ENCODE results near the gene STAU1. TPM values are rescaled to one million over a fixed set of nuclear protein-coding genes. Genes with fewer than 3 reads are reported as not detected.

The STAU1 gene
- total and polyA plus RNA-seq, 2 of the 13 experiments (the other 11 are each of a cell fraction or from before 2014, with no cell fraction given): 119 to 133 TPM

DNA sequence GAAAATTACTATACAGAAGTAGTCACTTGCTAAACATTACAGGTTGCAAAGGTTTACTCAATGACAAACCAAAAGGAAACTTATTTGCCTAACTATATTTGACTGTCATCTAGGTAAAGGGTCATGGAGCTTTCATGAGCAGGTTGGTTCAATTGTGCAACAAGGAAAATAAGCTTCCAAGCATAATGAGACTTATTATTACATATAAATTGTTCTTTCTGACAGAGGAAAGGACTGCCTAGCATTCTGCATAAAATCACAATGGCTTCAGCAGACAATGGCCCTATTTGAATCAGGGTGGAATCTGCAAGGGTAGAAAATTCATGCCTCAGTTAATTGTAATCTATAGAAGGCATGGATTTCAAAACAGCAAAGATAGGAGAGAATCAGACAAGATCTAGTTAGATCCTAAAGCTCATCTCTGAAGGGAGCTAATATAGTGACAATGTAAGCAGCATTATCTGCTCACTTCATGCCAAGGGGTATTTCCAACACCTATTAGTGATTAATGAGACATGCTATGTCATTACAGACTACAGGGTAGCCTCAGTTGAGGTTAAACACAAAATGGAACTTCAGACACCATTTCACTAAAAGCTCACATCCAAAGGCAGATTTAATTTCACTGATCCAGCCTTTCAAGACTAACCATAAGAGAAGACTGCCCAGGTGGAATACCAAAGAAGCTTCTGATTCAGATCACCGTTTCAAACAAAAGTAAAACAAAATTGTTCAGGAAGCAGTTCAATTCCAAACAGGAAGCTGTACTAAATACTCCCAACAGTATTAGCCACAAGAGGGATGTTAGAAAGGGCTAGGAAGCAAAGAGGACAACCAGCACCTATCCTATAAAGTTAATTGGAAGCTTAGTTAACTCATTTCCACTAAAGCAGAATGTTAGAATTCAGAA, 8.5 kb downstream of the STAU1 start (continued):
- TF ChIP-seq, protein P1, sequence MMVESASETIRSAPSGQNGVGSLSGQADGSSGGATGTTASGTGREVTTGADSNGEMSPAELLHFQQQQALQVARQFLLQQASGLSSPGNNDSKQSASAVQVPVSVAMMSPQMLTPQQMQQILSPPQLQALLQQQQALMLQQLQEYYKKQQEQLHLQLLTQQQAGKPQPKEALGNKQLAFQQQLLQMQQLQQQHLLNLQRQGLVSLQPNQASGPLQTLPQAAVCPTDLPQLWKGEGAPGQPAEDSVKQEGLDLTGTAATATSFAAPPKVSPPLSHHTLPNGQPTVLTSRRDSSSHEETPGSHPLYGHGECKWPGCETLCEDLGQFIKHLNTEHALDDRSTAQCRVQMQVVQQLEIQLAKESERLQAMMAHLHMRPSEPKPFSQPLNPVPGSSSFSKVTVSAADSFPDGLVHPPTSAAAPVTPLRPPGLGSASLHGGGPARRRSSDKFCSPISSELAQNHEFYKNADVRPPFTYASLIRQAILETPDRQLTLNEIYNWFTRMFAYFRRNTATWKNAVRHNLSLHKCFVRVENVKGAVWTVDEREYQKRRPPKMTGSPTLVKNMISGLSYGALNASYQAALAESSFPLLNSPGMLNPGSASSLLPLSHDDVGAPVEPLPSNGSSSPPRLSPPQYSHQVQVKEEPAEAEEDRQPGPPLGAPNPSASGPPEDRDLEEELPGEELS (CRISPR knock-in tag; IDR thresholded peaks at IDR 0.05): peak; percentile 44; the same call in 1 of the 2 replicates
- TF ChIP-seq, protein P2, sequence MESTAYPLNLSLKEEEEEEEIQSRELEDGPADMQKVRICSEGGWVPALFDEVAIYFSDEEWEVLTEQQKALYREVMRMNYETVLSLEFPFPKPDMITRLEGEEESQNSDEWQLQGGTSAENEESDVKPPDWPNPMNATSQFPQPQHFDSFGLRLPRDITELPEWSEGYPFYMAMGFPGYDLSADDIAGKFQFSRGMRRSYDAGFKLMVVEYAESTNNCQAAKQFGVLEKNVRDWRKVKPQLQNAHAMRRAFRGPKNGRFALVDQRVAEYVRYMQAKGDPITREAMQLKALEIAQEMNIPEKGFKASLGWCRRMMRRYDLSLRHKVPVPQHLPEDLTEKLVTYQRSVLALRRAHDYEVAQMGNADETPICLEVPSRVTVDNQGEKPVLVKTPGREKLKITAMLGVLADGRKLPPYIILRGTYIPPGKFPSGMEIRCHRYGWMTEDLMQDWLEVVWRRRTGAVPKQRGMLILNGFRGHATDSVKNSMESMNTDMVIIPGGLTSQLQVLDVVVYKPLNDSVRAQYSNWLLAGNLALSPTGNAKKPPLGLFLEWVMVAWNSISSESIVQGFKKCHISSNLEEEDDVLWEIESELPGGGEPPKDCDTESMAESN (CRISPR knock-in tag; conservative IDR thresholded peaks at IDR 0.05): 0 out of 2 replicates have a peak, but pooled peaks have one; percentile 16
- TF ChIP-seq MZF1 (CRISPR knock-in tag; IDR thresholded peaks at IDR 0.05; ENCODE audit: borderline replicate concordance) (no peak), CREM (IDR thresholded peaks at IDR 0.05) (peak; percentile 59), CREM (CRISPR knock-in tag; IDR thresholded peaks at IDR 0.05) (no peak), ELF3 (CRISPR knock-in tag; IDR thresholded peaks at IDR 0.05) (peak; percentile 91), ZNF775 (CRISPR knock-in tag; IDR thresholded peaks at IDR 0.05; ENCODE audit: borderline replicate concordance) (0 out of 2 replicates have a peak, but pooled peaks have one; percentile 74), CC2D1A (CRISPR knock-in tag; IDR thresholded peaks at IDR 0.05) (0 out of 2 replicates have a peak, but pooled peaks have one; percentile 21), ZNF761 (CRISPR knock-in tag; conservative IDR thresholded peaks at IDR 0.05) (0 out of 2 replicates have a peak, but pooled peaks have one; percentile 72), KDM3A (CRISPR knock-in tag; IDR thresholded peaks at IDR 0.05; ENCODE audit: low read depth) (0 out of 2 replicates have a peak, but pooled peaks have one; percentile 15), NR2F6 (IDR thresholded peaks at IDR 0.05) (peak; percentile 42; the same call in 1 of the 2 replicates), NR2F6 (CRISPR knock-in tag; IDR thresholded peaks at IDR 0.05) (peak; percentile 59; the same call in 1 of the 2 replicates), GATAD2A (CRISPR knock-in tag; IDR thresholded peaks at IDR 0.05) (peak; percentile 87)
- TF ChIP-seq, protein P3, sequence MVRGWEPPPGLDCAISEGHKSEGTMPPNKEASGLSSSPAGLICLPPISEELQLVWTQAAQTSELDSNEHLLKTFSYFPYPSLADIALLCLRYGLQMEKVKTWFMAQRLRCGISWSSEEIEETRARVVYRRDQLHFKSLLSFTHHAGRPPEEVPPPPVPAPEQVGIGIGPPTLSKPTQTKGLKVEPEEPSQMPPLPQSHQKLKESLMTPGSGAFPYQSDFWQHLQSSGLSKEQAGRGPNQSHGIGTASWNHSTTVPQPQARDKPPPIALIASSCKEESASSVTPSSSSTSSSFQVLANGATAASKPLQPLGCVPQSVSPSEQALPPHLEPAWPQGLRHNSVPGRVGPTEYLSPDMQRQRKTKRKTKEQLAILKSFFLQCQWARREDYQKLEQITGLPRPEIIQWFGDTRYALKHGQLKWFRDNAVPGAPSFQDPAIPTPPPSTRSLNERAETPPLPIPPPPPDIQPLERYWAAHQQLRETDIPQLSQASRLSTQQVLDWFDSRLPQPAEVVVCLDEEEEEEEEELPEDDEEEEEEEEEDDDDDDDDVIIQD (CRISPR knock-in tag; IDR thresholded peaks at IDR 0.05; ENCODE audit: low read depth): peak; percentile 78
- TF ChIP-seq, protein P4, sequence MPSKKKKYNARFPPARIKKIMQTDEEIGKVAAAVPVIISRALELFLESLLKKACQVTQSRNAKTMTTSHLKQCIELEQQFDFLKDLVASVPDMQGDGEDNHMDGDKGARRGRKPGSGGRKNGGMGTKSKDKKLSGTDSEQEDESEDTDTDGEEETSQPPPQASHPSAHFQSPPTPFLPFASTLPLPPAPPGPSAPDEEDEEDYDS (CRISPR knock-in tag; IDR thresholded peaks at IDR 0.05): peak; percentile 26; the same call in 1 of the 2 replicates
- TF ChIP-seq, protein P5, sequence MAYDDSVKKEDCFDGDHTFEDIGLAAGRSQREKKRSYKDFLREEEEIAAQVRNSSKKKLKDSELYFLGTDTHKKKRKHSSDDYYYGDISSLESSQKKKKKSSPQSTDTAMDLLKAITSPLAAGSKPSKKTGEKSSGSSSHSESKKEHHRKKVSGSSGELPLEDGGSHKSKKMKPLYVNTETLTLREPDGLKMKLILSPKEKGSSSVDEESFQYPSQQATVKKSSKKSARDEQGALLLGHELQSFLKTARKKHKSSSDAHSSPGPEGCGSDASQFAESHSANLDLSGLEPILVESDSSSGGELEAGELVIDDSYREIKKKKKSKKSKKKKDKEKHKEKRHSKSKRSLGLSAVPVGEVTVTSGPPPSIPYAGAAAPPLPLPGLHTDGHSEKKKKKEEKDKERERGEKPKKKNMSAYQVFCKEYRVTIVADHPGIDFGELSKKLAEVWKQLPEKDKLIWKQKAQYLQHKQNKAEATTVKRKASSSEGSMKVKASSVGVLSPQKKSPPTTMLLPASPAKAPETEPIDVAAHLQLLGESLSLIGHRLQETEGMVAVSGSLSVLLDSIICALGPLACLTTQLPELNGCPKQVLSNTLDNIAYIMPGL (CRISPR knock-in tag; IDR thresholded peaks at IDR 0.05; ENCODE audit: borderline replicate concordance in 1 of 2, low read depth in 1 of 2): peak; percentile 18 to 62; a peak in 1 of 4 replicates
